22Rv1 (cell line): ENCODE results near the gene C9orf72.

Experiments used
- ZFX ChIP-seq: fragments of 450-650 bp; IDR thresholded peaks from 2 replicates; pipeline ENCODE4 v1.6.1; 2017; ENCODE audit warnings: antibody characterized with exemption, borderline replicate concordance
- TF ChIP-seq, protein P1 (sequence below): fragments of 450-650 bp; IDR thresholded peaks from 2 replicates; pipeline ENCODE4 v1.5.1; 2017; ENCODE audit warnings: mild to moderate bottlenecking

DNA sequence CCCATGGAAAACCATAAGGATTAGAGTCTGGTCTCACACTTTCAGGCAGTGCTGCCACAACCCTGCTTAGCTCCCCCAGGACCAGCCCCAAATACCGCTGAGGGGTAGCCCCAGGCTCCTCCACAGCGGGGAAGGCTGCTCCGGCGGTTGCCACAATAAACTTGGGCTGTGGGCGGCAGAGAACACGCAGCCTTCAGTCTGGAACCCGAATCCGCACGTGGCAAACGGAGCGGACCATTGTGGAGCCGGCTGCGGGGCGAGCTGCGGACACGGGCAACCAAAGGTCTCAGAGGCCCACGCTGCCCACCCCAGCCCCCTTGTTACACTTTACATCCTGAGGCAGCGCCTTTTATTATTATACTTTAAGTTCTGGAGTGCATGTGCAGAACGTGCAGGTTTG lies 37.3 kb upstream of the C9orf72 start:
- TF ChIP-seq, protein P1, sequence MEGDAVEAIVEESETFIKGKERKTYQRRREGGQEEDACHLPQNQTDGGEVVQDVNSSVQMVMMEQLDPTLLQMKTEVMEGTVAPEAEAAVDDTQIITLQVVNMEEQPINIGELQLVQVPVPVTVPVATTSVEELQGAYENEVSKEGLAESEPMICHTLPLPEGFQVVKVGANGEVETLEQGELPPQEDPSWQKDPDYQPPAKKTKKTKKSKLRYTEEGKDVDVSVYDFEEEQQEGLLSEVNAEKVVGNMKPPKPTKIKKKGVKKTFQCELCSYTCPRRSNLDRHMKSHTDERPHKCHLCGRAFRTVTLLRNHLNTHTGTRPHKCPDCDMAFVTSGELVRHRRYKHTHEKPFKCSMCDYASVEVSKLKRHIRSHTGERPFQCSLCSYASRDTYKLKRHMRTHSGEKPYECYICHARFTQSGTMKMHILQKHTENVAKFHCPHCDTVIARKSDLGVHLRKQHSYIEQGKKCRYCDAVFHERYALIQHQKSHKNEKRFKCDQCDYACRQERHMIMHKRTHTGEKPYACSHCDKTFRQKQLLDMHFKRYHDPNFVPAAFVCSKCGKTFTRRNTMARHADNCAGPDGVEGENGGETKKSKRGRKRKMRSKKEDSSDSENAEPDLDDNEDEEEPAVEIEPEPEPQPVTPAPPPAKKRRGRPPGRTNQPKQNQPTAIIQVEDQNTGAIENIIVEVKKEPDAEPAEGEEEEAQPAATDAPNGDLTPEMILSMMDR, result no peak
- TF ChIP-seq ZFX, result no peak
